ENCODE data around the gene CLEC2A. TPM values are rescaled to one million over a fixed set of nuclear protein-coding genes. Genes with fewer than 3 reads are reported as not detected.

The CLEC2A gene
- total RNA-seq, 1 experiment from 2014 or later: 0.87 TPM

- H3K27ac ChIP-seq (ENCODE audit: insufficient read length, low read depth, low read length): no peak overlapping the region
- Mint-ChIP-seq H3K27me3 (ENCODE audit: low read depth) (no peaks in the 10 kb centered on the region), H3K4me1 (peaks cover 9% of the 10 kb centered on the region in 2 experiments), H3K36me3 (ENCODE audit: insufficient read depth in 1 of 3, low read depth in 3 of 3) (peaks cover 2 to 7% (median 2%) of the 10 kb centered on the region in 3 experiments), H3K27ac (no peak overlapping the region), H3K4me3 (no peak overlapping the region), H3K9me3 (peaks cover 2 to 7% of the 10 kb centered on the region in 2 experiments)
- H3K9me3 ChIP-seq (ENCODE audit: control insufficient read depth, low read depth, low read length): no peaks in the 10 kb centered on the region
- no CpG with 5 or more reads among the region's 3 CpGs for WGBS (ENCODE audit: extremely low coverage, insufficient read length, low lambda C conversion rate)
- H2BK20ac ChIP-seq (ENCODE audit: low read depth, low read length, poor library complexity, severe bottlenecking): no peak overlapping the region
- H2BK120ac ChIP-seq (ENCODE audit: low read depth, low read length, poor library complexity, severe bottlenecking): no peak overlapping the region
- TF ChIP-seq CTCF (conservative IDR thresholded peaks at IDR 0.05): no peak
- H3K79me1 ChIP-seq (ENCODE audit: insufficient read depth, low read depth, low read length, poor library complexity, severe bottlenecking): no peaks in the 10 kb centered on the region
- no peak overlapping the region for H3T11ph ChIP-seq (ENCODE audit: low read length)
- H3K27me3 ChIP-seq (ENCODE audit: insufficient read depth, low read length): no peaks in the 10 kb centered on the region
- H2BK12ac ChIP-seq (ENCODE audit: insufficient read length, low read depth, low read length): no peak overlapping the region
- H3K56ac ChIP-seq (ENCODE audit: insufficient read length, low read depth, low read length): no peak overlapping the region
- no peak overlapping the region for H3K9ac ChIP-seq (ENCODE audit: extremely low read depth, insufficient read length, low read length)
- H3K4me1 ChIP-seq (ENCODE audit: insufficient read depth, low read length): no peaks in the 10 kb centered on the region; the same call in 1 of the 2 replicates
- no peak overlapping the region for H3K23ac ChIP-seq (ENCODE audit: insufficient read length, low read depth, low read length)
- H4K91ac ChIP-seq (ENCODE audit: insufficient read length, low read depth, low read length): no peak overlapping the region
- no peak overlapping the region for H3K4ac ChIP-seq (ENCODE audit: low read depth, low read length)
- no peaks in the 10 kb centered on the region for H3K23me2 ChIP-seq (ENCODE audit: insufficient read length, low read depth, low read length, poor library complexity, severe bottlenecking)
- no peak overlapping the region for H2BK15ac ChIP-seq (ENCODE audit: low read depth, low read length)
- DNase-seq: no peak
- no peak overlapping the region for H4K5ac ChIP-seq (ENCODE audit: insufficient read length, low read depth, low read length)
- H3K14ac ChIP-seq (ENCODE audit: insufficient read depth, low read length): no peak overlapping the region
- no peak overlapping the region for H3K4me2 ChIP-seq (ENCODE audit: insufficient read depth, insufficient read length, low read length)
- H4K8ac ChIP-seq (replicated peaks; ENCODE audit: insufficient read length, low read depth, low read length): no peak overlapping the region
- H4K20me1 ChIP-seq (ENCODE audit: control insufficient read depth, insufficient read depth, insufficient read length): no peaks in the 10 kb centered on the region
- H3K79me2 ChIP-seq (ENCODE audit: insufficient read depth, low read length): no peaks in the 10 kb centered on the region
- no peak overlapping the region for H2BK5ac ChIP-seq (ENCODE audit: insufficient read length, low read length)
- H2AFZ ChIP-seq (ENCODE audit: low read length): no peak overlapping the region
- H3K18ac ChIP-seq (ENCODE audit: insufficient read length, low read depth, low read length): no peak overlapping the region
- no peak overlapping the region for H2AK5ac ChIP-seq (ENCODE audit: insufficient read length, low read length)
Measured at GRCh38 chr12:9961901-9962300, 29.7 kb upstream of the CLEC2A start.

Measured in H9 (cell line).